Urothelium cell line (cell line): ENCODE data around the gene RHOT2.

Source experiments
- DNase-seq: peaks from one replicate; pipeline ENCODE4 v3.0.0; 2011; ENCODE audit warnings: low spot score, mixed read lengths
- FAIRE-seq: peaks from 2 replicates; lab custom pipeline; 2011; peaks lifted over from hg19 to GRCh38; lab: Jason Lieb, UNC

The RHOT2 gene

DNA sequence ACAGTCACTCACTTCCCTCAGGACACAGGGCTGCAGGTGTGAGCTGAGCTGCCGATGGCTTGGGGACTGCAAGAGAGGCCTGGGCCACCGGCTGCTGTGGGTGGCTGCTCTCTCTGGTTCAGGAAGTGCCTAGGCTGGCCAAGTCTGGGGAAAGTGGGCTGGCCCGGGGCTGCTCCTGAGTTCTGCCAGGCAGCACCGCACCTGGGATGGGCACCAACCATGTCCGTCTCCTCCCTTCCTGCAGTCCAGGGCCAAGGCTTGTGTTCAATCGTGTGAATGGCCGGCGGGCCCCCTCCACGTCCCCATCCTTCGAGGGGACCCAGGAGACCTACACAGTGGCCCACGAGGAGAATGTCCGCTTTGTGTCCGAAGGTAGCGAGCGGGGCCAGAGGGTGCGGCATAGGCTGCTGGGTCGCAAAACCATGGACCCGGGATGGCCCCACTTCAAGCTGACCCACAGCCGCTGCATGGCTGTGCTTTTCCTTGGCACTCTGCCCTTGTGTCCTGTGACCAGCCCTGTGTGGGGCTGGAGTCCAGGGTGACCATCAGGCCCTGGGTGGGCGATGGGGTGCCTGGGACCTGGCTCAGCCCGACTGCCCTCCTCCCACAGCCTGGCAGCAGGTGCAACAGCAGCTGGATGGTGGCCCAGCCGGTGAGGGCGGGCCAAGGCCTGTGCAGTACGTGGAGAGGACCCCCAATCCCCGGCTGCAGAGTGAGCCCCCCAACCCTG, 20.6 kb upstream of the RHOT2 start:
- DNase-seq (no peak), FAIRE-seq (no peak)

DNA sequence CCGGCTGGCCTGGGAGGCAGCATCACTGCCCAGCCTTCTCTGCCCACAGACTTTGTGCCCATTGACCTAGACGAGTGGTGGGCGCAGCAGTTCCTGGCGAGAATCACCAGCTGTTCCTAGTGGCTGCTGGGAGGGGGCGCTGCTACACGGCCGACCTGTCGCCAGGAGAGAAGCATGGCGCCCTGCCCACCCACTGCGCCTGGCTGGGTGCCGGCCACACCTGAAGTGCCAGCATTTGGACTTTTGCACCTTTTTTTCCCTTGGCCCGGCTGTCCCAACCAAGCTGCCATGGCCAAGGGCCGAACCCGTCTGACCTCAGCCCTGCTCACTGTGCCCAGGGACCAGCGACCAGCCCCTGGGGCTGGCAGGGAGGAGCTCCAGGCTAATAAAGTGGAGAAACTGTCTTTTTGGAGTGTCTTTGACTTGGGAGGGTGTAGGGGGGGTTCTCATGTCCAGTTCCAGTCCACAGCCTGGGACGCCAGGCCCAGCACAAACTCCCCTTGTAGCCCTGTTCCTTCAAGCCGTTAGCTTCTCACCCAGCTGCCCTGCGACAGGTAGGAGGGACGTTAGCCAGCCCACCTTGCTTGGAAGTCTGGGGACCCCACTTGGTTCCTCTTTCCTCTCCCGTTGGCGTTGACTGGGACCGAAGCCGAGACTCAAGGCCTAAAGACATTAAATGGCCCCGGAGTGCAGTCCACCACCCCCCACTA, 19.7 kb upstream of the RHOT2 start:
- DNase-seq (peak; percentile 54), FAIRE-seq (no peak)

DNA sequence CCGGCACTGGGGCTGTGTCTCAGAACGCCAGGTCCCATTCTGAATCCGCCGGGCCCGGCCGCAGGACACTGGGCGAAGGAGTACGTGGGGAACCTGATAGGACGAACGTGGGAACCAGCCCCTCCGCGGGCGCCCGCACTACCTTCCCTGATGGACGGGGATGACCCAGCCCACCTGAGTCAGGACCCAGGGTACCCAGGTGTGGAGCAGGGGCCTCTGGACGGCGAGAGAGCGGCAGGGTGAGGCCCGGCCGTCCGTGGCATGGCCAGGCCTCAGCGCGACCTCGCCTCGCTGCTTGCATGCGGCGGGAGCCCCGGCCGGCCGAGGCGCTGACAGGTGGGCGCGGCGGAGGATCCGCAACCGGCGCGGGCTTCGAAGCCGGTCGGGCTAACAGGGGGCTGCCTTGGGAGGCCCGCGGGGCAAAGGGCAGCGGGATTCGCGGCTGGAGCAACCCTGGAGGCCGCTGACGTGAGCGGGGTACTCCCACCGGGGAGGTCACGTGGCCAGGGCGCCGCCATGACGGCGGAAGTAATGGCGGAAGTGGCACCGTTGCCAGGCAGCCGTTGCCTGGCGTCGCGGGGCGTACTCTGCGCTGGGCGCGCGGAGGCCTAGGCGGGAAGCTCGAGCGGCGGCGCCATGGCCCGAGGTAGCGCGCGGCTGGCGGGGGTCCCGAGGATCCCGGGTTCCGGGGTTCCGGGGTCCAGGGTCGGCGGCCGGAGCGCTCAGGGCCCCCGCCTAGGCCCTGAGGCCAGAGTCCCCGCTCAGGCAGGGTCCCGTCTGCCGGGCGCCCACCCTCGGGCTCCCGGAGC, 18.9 kb upstream of the RHOT2 start, which contains the start of gene WDR90:
TSS of gene WDR90 (plus strand) at position 585 of the 809 bp plus-strand sequence. CDS start at position 637, 52 bp downstream.
- peak; percentile 99 for FAIRE-seq
- DNase-seq = peak; percentile 96

DNA sequence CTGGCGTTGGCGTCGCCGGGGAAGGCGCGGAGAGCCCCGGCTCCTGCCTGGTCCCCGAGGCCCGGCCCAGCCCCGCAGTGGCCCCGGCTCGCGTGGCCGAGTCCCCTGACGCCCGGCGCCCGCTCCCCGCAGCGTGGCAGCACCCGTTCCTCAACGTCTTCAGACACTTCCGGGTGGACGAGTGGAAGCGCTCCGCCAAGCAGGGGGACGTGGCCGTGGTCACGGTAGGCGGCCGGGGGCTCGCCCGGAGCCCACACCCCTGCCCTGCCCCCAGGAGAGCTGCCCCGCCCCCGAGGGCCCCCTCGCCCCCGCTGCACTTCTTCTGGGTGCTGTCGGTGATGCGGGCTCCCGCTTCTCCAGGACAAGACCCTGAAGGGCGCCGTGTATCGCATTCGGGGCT, 18.3 kb upstream of the RHOT2 start:
- FAIRE-seq (no peak), DNase-seq (no peak)

DNA sequence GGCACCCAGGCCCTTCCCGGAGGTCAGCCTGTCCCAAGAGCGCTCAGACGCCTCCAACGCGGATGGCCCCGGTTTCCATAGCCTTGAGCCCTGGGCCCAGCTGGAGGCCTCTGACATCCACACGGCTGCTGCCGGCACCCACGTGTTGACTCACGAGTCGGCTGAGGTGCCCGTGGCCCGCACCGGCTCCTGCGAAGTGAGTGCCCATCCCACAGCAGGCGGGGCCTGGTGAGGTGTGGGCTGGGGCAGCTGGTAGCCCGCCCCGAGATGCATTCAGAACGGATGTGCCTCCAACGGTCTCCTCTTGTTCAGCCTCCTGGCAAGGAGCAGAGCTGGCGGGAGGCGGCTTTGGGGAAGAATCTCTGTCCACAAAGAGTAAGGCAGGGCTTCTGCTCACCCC, 16.1 kb upstream of the RHOT2 start:
- FAIRE-seq (no peak), DNase-seq (no peak)

DNA sequence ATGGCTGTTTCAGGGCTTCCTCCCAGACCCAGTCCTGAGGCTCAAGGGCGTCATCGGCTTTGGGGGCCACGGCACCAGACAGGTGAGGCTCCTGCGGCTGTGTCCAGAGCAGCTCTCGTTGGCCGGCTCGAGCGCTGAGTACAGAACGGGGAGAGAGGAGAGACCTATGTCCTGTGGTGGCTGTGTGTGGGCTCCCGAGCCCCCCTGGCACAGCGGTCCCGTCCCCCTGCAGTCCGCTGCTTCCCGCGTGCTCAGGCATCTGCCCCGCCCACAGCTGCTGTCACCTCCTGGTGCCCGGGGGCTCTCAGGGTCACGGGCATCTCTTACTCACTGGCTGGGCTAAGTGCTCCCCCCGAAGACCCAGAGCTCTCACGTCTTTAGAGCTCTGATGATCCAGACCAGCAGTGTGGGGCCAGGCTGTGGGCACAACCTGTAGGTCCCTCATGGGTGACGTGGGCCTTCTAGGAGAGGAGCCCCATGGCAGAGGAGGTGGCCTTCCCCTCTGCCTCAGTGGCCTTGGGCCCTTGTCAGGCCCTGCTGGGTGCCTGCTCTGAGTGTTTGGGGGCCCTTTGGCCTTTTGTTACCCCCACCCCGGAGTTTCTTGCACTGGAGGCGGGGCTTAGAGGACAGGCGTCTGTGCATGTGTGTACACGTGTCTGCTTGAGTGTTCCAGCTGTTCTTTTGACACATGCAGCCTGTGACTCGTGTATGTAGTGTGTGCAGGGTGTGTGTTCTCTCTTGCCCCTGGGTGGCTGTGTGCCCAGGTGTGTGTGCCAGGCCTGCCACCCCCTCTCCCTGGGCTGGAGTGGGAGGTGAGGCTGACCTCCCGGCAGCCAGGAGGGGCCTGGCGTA, 15.3 kb upstream of the RHOT2 start:
- FAIRE-seq (no peak), DNase-seq (no peak)

DNA sequence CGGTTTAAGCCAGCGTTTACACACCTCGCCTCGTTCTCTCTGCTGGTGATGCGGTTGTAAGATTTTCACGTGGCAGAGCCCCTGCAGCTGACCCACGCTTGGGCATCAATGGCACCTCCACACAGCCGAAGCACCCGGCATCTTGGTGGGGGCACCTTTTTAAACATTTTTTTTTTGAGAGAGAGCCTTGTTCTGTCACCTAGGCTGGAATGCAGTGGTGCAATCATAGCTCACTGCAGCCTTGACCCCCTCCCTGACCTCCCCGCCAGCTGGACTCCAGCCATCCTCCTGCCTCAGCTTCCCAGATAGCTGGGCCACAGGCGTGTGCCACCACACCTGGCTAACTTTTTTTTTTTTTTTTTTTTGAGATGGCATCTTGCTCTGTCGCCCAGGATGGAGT, 13.9 kb upstream of the RHOT2 start:
- FAIRE-seq = no peak
- DNase-seq = no peak

DNA sequence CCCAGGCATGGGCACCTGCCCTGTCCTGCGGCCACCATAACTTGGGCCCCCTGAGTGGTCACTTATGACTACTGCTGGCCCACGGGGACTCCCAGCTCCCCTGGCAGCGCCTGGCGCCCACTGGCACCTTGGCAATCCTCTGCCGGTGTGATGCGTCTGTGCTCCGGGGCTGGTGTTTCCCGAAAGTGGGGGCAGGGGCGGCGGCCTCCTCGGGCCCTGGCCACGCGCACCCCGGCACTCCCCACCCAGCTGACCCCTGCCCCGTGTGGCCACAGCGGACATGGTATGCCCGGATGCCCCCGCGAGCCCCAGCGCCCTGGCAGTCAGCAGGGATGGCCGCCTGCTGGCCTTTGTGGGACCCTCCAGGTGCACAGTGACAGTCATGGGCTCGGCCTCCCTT, 10.4 kb upstream of the RHOT2 start:
- FAIRE-seq (no peak), DNase-seq (no peak)

DNA sequence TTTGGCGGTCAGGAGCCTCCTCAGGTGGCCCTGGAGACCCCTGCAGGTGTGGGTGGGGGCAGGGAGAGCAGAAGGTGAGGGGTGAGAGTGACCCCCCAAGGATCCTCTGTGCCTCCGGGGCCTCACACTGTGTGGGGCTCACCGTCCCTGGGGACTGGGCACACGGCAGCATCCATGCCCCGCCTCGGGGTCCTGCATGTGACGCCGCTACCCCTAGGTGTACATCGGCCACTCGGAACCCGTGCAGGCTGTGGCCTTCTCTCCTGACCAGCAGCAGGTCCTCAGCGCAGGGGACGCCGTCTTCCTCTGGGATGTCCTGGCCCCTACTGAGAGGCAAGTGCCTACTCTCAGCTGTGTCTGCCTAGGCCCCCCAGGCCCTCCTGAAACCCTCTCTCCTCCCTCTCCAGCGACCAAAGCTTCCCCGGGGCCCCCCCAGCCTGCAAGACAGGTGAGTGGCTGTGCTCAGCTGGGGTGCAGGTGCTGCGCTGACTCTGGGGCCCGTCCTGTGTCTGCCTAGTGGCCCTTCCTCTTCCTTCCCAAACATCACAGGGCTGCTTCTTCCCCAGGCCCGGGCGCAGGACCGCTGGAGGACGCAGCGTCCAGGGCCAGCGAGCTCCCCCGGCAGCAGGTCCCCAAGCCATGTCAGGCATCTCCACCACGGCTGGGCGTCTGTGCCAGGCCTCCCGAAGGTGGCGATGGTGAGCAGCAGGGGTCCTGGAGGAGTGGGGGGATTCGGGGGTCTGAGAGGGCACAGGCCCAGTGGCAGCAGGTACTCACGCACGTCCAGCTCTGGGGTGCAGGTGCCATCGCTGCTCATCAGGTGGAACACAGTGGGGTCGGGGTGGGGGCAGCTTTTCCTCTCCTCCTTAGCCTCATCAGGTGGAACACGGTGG, 9.0 kb upstream of the RHOT2 start:
- FAIRE-seq = no peak
- no peak for DNase-seq

DNA sequence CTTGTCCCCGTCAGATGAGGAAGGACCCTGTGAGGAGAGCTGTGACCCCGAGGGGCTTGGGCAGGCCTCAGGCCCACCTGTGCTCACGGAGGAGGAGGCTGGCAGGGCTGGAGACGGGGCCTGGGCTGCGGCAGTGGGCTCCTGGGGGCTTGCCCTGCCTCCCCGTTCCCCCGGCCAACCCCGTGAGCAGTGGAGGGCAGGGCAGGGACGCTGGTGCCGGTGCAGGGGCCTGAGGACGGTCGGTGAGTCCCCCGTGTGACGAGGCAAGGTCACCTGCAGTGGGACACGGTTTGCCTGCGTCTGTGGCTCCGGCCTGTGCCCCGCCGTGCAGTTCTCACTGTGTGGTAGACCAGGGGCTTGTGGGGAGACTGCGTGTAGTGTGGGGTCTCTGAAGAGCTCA, 8.3 kb upstream of the RHOT2 start:
- DNase-seq (no peak), FAIRE-seq (no peak)

DNA sequence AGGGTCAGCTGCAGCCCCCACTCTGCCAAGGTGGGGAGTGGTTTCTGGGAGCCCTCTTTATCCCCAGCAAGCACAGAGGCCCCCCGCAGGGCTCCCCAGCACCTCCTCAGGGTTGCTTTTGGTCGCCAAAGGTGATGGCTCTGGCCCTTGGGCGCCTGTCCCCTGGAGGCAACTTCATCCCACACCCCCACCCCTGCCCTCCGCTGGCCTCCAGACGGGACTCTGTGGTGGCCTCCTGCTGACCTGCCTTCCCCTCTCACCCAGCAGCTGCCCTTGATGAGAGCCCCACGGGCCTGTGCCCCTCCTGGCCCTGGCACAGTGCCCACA, 7.8 kb upstream of the RHOT2 start:
- DNase-seq = no peak
- FAIRE-seq = no peak

DNA sequence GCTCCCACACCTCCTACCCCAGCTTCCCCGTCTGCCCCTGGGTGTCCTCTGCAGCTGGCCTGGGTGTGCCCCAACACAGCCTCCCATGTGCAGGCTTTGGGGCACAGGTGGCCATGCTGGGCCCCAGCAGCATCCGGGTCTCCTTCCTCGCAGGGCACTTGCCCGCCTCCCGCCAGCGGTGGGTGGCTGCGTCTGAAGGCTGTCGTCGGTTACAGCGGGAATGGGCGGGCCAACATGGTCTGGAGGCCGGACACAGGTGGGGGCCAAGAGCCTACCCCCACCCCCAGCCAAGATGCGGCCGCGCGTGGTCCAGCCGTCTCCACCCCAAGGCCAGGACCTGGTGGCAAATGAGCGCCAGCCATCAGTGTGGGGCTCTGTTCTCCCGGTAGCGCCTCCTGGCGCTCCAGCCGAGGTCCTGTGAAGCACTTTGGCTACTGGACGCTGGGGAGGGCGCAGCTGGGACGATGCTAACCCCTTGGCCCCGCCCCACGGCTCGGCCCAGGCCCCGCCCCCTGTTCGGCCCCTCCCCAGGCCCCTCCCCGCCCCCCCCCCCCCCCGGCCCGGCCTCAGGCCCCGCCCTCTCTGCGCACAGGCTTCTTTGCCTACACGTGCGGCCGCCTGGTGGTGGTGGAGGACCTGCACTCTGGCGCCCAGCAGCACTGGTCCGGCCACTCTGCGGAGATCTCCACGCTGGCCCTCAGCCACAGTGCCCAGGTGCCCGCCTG, 7.3 kb upstream of the RHOT2 start:
- DNase-seq = peak; percentile 86
- no peak for FAIRE-seq

DNA sequence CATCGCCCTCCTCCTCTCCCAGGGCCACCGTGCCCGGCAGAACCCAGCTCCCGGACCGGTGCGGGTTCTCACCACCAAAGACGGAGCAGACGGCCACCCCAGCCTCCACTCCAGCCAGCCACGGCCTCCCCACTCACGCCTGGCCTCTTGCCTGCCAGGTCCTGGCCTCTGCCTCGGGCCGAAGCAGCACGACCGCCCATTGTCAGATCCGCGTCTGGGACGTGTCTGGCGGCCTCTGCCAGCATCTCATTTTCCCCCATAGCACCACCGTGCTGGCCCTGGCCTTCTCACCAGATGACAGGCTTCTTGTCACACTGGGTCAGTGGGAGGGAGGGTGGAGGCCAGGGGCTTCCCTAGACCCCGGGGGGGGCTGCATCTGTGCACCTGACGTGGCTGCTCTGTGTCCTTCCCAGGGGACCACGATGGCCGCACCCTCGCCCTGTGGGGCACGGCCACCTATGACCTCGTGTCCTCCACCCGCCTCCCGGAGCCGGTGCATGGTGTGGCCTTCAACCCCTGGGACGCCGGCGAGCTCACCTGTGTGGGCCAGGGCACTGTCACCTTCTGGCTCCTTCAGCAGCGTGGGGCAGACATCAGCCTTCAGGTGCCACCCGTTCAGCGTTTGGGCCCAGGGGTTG, 6.6 kb upstream of the RHOT2 start:
- DNase-seq (no peak), FAIRE-seq (no peak)

DNA sequence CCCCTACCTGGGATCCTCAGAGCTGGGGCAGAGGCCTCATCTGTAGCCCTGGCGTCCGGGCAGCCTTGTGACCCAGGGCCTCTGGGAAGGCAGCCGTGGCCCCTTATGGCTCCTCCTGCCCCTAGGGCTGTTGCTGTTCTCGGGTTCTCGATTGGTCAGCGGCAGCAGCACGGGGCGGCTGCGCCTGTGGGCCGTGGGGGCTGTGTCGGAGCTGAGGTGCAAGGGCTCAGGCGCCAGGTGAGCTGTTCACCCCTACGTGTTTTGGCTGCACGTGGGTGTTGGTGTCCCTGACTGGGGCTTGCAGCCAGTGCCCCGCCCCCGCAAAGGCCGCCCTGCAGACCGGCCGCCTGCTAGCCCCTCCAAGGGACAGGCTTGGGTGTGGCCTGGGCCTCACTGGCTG, 5.8 kb upstream of the RHOT2 start:
- DNase-seq = no peak
- no peak for FAIRE-seq

DNA sequence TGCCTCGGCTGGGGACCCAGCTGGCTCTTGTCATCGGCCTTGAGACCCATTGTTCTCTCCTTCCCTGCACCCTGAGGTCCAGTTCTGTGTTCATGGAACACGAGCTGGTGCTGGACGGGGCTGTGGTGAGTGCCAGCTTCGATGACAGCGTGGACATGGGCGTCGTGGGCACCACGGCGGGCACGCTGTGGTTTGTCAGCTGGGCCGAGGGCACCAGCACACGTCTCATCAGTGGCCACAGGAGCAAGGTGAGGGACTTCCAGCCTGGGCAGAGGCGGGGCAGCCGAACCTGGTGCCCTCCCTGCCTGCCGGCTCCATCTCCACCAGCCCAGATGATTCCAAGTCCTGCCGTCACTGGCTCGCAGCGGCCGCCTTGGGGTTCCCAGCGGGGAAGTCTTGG, 5.3 kb upstream of the RHOT2 start:
- FAIRE-seq (peak; percentile 37), DNase-seq (no peak)

DNA sequence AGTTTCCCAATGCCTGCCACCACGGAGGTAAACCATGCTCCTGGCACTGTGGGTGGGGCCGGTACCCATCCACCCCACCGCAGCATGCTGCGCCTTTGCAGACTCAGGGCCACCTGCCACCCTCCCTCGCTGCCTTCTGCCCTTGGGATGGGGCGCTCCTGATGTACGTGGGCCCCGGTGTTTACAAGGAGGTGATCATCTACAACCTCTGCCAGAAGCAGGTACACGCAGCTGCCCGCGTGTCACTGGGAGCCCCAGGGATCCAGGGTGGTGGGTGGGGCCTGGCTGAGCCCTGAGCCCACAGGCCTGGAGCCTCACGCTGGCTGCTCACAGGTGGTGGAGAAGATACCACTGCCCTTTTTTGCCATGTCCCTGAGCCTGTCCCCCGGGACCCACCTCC, 1.4 kb upstream of the RHOT2 start:
- FAIRE-seq = no peak
- no peak for DNase-seq

DNA sequence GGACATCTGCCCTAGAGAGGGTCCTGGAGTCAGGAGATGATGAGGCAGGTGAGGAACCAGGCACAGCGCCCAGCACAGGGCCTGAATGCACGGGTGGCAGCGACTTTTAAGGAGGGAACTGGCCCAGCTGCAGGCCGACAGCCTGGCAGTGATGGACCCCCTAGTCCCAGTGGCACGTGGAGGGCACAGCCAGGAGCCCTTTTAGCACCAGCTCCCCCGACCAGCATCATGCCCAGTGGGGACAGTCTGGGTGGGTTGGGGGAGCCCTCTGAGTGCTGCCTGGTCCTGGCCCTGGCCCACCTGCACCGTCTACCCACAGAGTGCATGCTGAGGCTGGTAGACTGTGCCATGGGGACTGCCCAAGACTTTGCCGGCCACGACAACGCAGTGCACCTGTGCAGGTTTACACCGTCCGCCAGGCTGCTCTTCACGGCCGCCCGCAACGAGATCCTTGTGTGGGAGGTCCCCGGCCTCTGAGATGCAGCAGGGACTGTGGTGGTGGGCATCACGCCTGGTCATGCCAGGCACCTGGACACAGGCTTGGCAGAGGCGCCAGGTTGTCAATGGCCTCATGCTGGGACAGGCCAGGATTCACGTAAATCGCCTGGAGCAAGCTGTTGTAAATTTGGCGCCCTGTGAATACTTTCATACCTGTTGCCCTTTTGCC, 686 bp upstream of the RHOT2 start:
- peak; percentile 42 for FAIRE-seq

DNA sequence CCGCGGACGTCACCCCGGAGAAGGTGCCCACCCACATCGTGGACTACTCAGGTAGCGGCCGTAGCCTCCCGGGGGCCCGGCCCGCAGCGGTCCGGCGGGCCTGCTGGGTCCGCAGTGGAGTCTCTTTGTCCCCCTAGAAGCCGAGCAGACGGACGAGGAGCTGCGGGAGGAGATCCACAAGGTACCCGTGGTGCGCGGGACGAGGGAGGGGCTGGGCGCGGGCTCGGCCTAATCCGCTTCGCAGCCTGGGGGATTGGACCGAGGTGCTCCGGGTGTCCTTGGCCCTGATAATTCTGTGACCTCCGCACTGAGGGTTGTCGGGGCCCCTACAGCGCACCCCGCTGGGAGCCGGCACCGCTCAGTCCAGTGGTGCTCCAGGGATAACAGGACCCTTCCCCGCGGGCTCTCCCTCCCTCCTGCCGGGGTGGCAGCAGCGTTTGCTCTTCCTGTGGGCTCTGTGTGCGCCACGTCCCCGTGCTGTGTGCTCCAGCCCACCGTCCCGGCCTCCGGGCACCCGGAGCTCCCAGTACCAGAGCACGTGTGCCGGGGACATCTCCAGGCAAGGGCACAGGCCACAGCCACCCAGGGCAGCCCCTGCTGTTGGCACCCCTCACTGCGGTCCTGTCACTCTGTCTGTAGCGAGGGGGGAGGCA, 713 bp downstream of the RHOT2 start:
- no peak for FAIRE-seq
- DNase-seq = no peak

More for the DNA sequence above, 686 bp upstream of the RHOT2 start:
- no peak for DNase-seq
